Middle frontal gyrus (tissue), 1 donor: Measurements from ENCODE around the gene TFAP2E.
A peak's percentile ranks its signal among the peaks of the same experiment; 100 is the strongest.

Experiments
- DNase-seq: peaks from one replicate; pipeline ENCODE4 v3.0.0-alpha.2; 2015; ENCODE audit warnings: low spot score; ENCODE audit errors: extremely low spot score

Gene TFAP2E

GRCh38 chr1:35557118-35557610 is 15.9 kb upstream of the TFAP2E start, which contains the start of gene KIAA0319L:
KIAA0319L (minus strand) TSS chr1:35557403; CDS start chr1:35554491, 2,912 bp downstream.
- DNase-seq: peak; percentile 80

- DNase-seq: peak; percentile 86
Measured at GRCh38 chr1:35557611-35558373, 15.3 kb upstream of the TFAP2E start, which contains the start of gene NCDN. NCDN (plus strand) TSS chr1:35557799; CDS start chr1:35558191, 392 bp downstream.

GRCh38 chr1:35558374-35559316 is 14.5 kb upstream of the TFAP2E start:
- DNase-seq: no peak

GRCh38 chr1:35559317-35559944 is 13.7 kb upstream of the TFAP2E start:
- no peak for DNase-seq

- peak; percentile 70 for DNase-seq
Measured at GRCh38 chr1:35560256-35561225, 12.6 kb upstream of the TFAP2E start.

GRCh38 chr1:35561297-35561971 is 11.7 kb upstream of the TFAP2E start:
- DNase-seq: no peak

GRCh38 chr1:35561972-35562680 is 11.0 kb upstream of the TFAP2E start:
- DNase-seq: no peak

- no peak for DNase-seq
Measured at GRCh38 chr1:35563166-35563565, 9.9 kb upstream of the TFAP2E start.

- DNase-seq: no peak
Measured at GRCh38 chr1:35564037-35564883, 8.9 kb upstream of the TFAP2E start.

GRCh38 chr1:35564884-35565741 is 8.0 kb upstream of the TFAP2E start:
- DNase-seq: no peak

- no peak for DNase-seq
Measured at GRCh38 chr1:35565742-35566133, 7.4 kb upstream of the TFAP2E start.

- no peak for DNase-seq
Measured at GRCh38 chr1:35567947-35568558, 5.1 kb upstream of the TFAP2E start.

GRCh38 chr1:35568975-35569395 is 4.1 kb upstream of the TFAP2E start:
- peak; percentile 53 for DNase-seq

- no peak for DNase-seq
Measured at GRCh38 chr1:35569936-35570335, 3.2 kb upstream of the TFAP2E start.

- DNase-seq: no peak
Measured at GRCh38 chr1:35570589-35571137, 2.5 kb upstream of the TFAP2E start.

- no peak for DNase-seq
Measured at GRCh38 chr1:35571263-35571662, 1.9 kb upstream of the TFAP2E start.
